SK-N-SH (cell line): Measurements from ENCODE around the gene ANAPC5. TPM values are rescaled to one million over a fixed set of nuclear protein-coding genes. Genes with fewer than 3 reads are reported as not detected.

Experiments used
- CTCF ChIA-PET: fragments of 300-600, 350-600 bp; formaldehyde crosslinking; extraction: SDS; loops from one replicate; lab custom pipeline; 2021; lab: Yijun Ruan, JAX
- POLR2A ChIA-PET: fragments of 350-600 bp; sonication (Branson Sonifier 250); formaldehyde crosslinking; extraction: SDS; loops from one replicate; lab custom pipeline; 2020; ENCODE audit warnings: antibody characterized with exemption, inconsistent platforms; lab: Yijun Ruan, JAX
- DNase-seq: peaks from one replicate; pipeline ENCODE4 v3.0.0; 2012
- H2AFZ ChIP-seq: fragments of 200-600 bp; sonication (generic); 2 replicates; pipeline ENCODE4 v1.8.1; 2016; ENCODE audit warnings: antibody characterized with exemption, mild to moderate bottlenecking, low read depth
- H3F3A ChIP-seq: fragments of 200-600 bp; sonication (generic); replicated peaks from 2 replicates; pipeline ENCODE3; 2016; ENCODE audit warnings: antibody characterized with exemption, mild to moderate bottlenecking; ENCODE audit not compliant: insufficient read depth
- H3K27ac ChIP-seq, 2 experiments: fragments of 200-500 bp in 1 of 2; fragments of 200-600 bp in 1 of 2; sonication (Bioruptor generic) in 1 of 2; sonication (generic), shearing (Covaris generic) in 1 of 2; 2 replicates each; pipeline versions ENCODE4 v1.5.1 to v1.6.1; 2014 to 2016; ENCODE audit warnings: low read depth in 2 of 2, inconsistent platforms in 1 of 2, low read length in 1 of 2, mild to moderate bottlenecking in 1 of 2, mixed read lengths in 1 of 2
- H3K27me3 ChIP-seq: fragments of 200-600 bp; sonication (generic), shearing (Covaris generic); 2 replicates; pipeline ENCODE4 v1.6.1; 2016; ENCODE audit warnings: mixed run types; ENCODE audit not compliant: insufficient read depth
- H3K36me3 ChIP-seq, 2 experiments: fragments of 200-500 bp in 1 of 2; fragments of 200-600 bp in 1 of 2; sonication (Bioruptor generic) in 1 of 2; sonication (generic) in 1 of 2; replicated peaks in 1 of 2; 2 replicates each; pipeline versions ENCODE3 to v1.5.1; 2014 to 2016; ENCODE audit warnings: low read length in 1 of 2, mild to moderate bottlenecking in 1 of 2; ENCODE audit not compliant: insufficient read depth in 2 of 2, control insufficient read depth in 1 of 2
- H3K4me1 ChIP-seq, 2 experiments: fragments of 200-500 bp in 1 of 2; fragments of 200-600 bp in 1 of 2; sonication (Bioruptor generic) in 1 of 2; sonication (generic), shearing (Covaris generic) in 1 of 2; 2 replicates each; pipeline versions ENCODE4 v1.5.1 to v1.6.1; 2014 to 2016; ENCODE audit warnings: low read depth in 1 of 2, low read length in 1 of 2, mixed run types in 1 of 2; ENCODE audit not compliant: insufficient read depth in 2 of 2, control insufficient read depth in 1 of 2
- H3K4me2 ChIP-seq: fragments of 200-600 bp; sonication (generic), shearing (Covaris generic); 2 replicates; pipeline ENCODE4 v1.6.1; 2017; ENCODE audit warnings: mixed run types
- H3K4me3 ChIP-seq, 2 experiments: fragments of 200-500 bp in 1 of 2; fragments of 200-600 bp in 1 of 2; sonication (Bioruptor generic) in 1 of 2; sonication (generic), shearing (Covaris generic) in 1 of 2; 2 replicates each; pipeline versions ENCODE4 v1.5.1 to v1.8.1; 2014 to 2016; ENCODE audit warnings: low read depth in 2 of 2, inconsistent platforms in 1 of 2, low read length in 1 of 2, mild to moderate bottlenecking in 1 of 2, mixed read lengths in 1 of 2, moderate library complexity in 1 of 2
- H3K79me2 ChIP-seq: fragments of 200-600 bp; sonication (generic); 2 replicates; pipeline ENCODE4 v1.8.1; 2017; ENCODE audit warnings: mild to moderate bottlenecking; ENCODE audit not compliant: insufficient read depth
- H3K9ac ChIP-seq: fragments of 200-600 bp; sonication (generic); 2 replicates; pipeline ENCODE4 v1.6.1; 2017; ENCODE audit warnings: mixed run types
- H3K9me2 ChIP-seq: fragments of 200-600 bp; sonication (generic); 2 replicates; pipeline ENCODE4 v1.6.1; 2017; ENCODE audit warnings: mixed run types
- H3K9me3 ChIP-seq: fragments of 200-600 bp; sonication (generic); 2 replicates; pipeline ENCODE4 v1.6.1; 2017; ENCODE audit warnings: mixed run types, mild to moderate bottlenecking, moderate library complexity
- H4K20me1 ChIP-seq: fragments of 200-600 bp; sonication (generic); 2 replicates; pipeline ENCODE4 v1.6.1; 2017; ENCODE audit warnings: mild to moderate bottlenecking, mixed run types; ENCODE audit not compliant: insufficient read depth
- EZH2phosphoT487 ChIP-seq: fragments of 200-600 bp; sonication (generic); IDR thresholded peaks from 2 replicates; pipeline ENCODE4 v1.6.1; 2017; ENCODE audit warnings: low read depth, mixed run types, mild to moderate bottlenecking, antibody characterized with exemption, moderate library complexity, borderline replicate concordance
- FOXM1 ChIP-seq: IDR thresholded peaks from 2 replicates; pipeline ENCODE4 v1.4.0; 2012; ENCODE audit warnings: low read depth, mild to moderate bottlenecking
- GABPA ChIP-seq: IDR thresholded peaks from 2 replicates; pipeline ENCODE4 v1.4.0; 2012; ENCODE audit warnings: low read depth, mild to moderate bottlenecking
- GATA2 ChIP-seq: sonication (generic); formaldehyde crosslinking; IDR thresholded peaks from 2 replicates; pipeline ENCODE4 v1.5.0; 2020; ENCODE audit warnings: mild to moderate bottlenecking, missing genetic modification reagents
- JUND ChIP-seq: IDR thresholded peaks from 2 replicates; pipeline ENCODE4 v1.4.0; 2012
- RCOR1 ChIP-seq: fragments of 150-350 bp; IDR thresholded peaks from 2 replicates; pipeline ENCODE4 v1.6.1; 2017; ENCODE audit warnings: antibody characterized with exemption, low read length
- RFX5 ChIP-seq: IDR thresholded peaks from 2 replicates; pipeline ENCODE4 v1.6.1; 2012; ENCODE audit warnings: mild to moderate bottlenecking, improper control_type of control experiment, low read length
- RXRA ChIP-seq: IDR thresholded peaks from 2 replicates; pipeline ENCODE4 v1.4.0; 2012; ENCODE audit warnings: low read depth, mild to moderate bottlenecking, borderline replicate concordance
- SIN3A ChIP-seq: IDR thresholded peaks from 2 replicates; pipeline ENCODE4 v1.6.1; 2012; ENCODE audit warnings: low read depth, mild to moderate bottlenecking, low read length, moderate library complexity, borderline replicate concordance
- TAF1 ChIP-seq: IDR thresholded peaks from 2 replicates; pipeline ENCODE4 v1.6.1; 2012; ENCODE audit warnings: low read depth, mild to moderate bottlenecking, low read length, moderate library complexity, borderline replicate concordance
- TEAD4 ChIP-seq: IDR thresholded peaks from 2 replicates; pipeline ENCODE4 v1.4.0; 2012; ENCODE audit warnings: mild to moderate bottlenecking, borderline replicate concordance; ENCODE audit not compliant: insufficient read depth
- YY1 ChIP-seq: IDR thresholded peaks from 2 replicates; pipeline ENCODE4 v1.4.0; 2012; ENCODE audit warnings: low read depth, mild to moderate bottlenecking
- WGBS: methylation state at CpG from one replicate; pipeline ENCODE4 v1.1.6; 2017; ENCODE audit warnings: low lambda C conversion rate; 5-methylcytosine and 5-hydroxymethylcytosine counted together
- polyA plus RNA-seq, 3 experiments: library from polyadenylated mRNA; depleted of rRNA; stranded (reverse); fragments of >200 nt; gene quantifications; 2 replicates each; pipeline ENCODE4 v1.2.3, GENCODE V29; 2012
- TF ChIP-seq, protein P1 (sequence below): IDR thresholded peaks from 2 replicates; pipeline ENCODE4; 2012
- TF ChIP-seq, protein P2 (sequence below): IDR thresholded peaks from 2 replicates; pipeline ENCODE4 v1.4.0; 2012; ENCODE audit warnings: low read depth, borderline replicate concordance
- TF ChIP-seq, protein P3 (sequence below): fragments of 200-600 bp; sonication (generic); IDR thresholded peaks from 2 replicates; pipeline ENCODE4 v1.6.1; 2017; ENCODE audit warnings: antibody characterized with exemption, mild to moderate bottlenecking, moderate library complexity
- TF ChIP-seq, protein P4 (sequence below): IDR thresholded peaks from 2 replicates; pipeline ENCODE4 v1.6.1; 2012; ENCODE audit warnings: mild to moderate bottlenecking, low read depth, low read length, moderate library complexity

The ANAPC5 gene
- polyA plus RNA-seq, 1 of the 3 experiments (the other 2 are of a cell fraction), result 110 TPM

DNA sequence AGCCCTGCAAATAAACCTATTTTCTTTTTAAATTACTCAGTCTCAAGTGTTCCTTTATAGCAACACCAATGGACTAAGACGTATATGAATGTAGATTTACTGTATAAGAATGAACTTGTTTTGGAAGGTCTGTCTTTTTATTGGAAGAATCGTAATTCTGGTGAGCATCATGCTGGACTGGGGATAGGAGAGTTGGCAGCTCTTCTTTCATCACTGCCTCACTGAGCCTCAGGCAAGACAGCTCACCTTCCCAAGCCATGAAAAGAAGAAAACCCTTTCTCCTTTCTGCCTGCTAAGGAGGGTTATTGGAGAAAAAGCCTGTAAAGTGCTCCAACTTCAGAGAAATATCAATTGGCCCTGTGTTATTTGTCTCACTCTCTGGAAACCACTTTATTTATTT, 38.6 kb upstream of the ANAPC5 start:
- Histone ChIP-seq H3K9ac (no peak overlapping the region), H3K4me2 (no peak overlapping the region), H3K4me1 (peaks cover 0 to 5% of the 10 kb centered on the region in 2 experiments; a peak in 2 of 4 replicates), H3K27me3 (no peaks in the 10 kb centered on the region), H2AFZ (no peak overlapping the region), H3K9me3 (no peaks in the 10 kb centered on the region), H3F3A (peaks cover 6% of the 10 kb centered on the region), H4K20me1 (no peaks in the 10 kb centered on the region), H3K9me2 (no peaks in the 10 kb centered on the region), H3K36me3 (no peaks in the 10 kb centered on the region), H3K79me2 (no peaks in the 10 kb centered on the region), H3K27ac (no peak overlapping the region), H3K4me3 (no peak overlapping the region)
- CTCF ChIA-PET, result interaction anchor here (1.2 kb wide), 1 partner anchor 52 kb away, joined by 7 read pairs; no protein-coding TSS in a partner anchor
- no peak for DNase-seq
- POLR2A ChIA-PET, result interaction anchor here (0.7 to 2.1 kb wide), 2 partner anchors 10 to 38 kb away, joined by 5 to 8 read pairs; partner anchors contain the start of genes ANAPC5 and RNF34
- 95% methylated on average over 2 of the region's 2 CpGs for WGBS
- TF ChIP-seq JUND (no peak), YY1 (no peak), FOXM1 (no peak), GABPA (no peak), EZH2phosphoT487 (no peak), TAF1 (no peak), RCOR1 (no peak), GATA2 (no peak), SIN3A (no peak), RFX5 (no peak), TEAD4 (no peak), RXRA (no peak)
- TF ChIP-seq, protein P1, sequence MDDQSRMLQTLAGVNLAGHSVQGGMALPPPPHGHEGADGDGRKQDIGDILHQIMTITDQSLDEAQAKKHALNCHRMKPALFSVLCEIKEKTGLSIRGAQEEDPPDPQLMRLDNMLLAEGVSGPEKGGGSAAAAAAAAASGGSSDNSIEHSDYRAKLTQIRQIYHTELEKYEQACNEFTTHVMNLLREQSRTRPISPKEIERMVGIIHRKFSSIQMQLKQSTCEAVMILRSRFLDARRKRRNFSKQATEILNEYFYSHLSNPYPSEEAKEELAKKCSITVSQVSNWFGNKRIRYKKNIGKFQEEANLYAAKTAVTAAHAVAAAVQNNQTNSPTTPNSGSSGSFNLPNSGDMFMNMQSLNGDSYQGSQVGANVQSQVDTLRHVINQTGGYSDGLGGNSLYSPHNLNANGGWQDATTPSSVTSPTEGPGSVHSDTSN, result no peak
- TF ChIP-seq, protein P2, sequence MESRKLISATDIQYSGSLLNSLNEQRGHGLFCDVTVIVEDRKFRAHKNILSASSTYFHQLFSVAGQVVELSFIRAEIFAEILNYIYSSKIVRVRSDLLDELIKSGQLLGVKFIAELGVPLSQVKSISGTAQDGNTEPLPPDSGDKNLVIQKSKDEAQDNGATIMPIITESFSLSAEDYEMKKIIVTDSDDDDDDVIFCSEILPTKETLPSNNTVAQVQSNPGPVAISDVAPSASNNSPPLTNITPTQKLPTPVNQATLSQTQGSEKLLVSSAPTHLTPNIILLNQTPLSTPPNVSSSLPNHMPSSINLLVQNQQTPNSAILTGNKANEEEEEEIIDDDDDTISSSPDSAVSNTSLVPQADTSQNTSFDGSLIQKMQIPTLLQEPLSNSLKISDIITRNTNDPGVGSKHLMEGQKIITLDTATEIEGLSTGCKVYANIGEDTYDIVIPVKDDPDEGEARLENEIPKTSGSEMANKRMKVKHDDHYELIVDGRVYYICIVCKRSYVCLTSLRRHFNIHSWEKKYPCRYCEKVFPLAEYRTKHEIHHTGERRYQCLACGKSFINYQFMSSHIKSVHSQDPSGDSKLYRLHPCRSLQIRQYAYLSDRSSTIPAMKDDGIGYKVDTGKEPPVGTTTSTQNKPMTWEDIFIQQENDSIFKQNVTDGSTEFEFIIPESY, result no peak
- TF ChIP-seq, protein P3, sequence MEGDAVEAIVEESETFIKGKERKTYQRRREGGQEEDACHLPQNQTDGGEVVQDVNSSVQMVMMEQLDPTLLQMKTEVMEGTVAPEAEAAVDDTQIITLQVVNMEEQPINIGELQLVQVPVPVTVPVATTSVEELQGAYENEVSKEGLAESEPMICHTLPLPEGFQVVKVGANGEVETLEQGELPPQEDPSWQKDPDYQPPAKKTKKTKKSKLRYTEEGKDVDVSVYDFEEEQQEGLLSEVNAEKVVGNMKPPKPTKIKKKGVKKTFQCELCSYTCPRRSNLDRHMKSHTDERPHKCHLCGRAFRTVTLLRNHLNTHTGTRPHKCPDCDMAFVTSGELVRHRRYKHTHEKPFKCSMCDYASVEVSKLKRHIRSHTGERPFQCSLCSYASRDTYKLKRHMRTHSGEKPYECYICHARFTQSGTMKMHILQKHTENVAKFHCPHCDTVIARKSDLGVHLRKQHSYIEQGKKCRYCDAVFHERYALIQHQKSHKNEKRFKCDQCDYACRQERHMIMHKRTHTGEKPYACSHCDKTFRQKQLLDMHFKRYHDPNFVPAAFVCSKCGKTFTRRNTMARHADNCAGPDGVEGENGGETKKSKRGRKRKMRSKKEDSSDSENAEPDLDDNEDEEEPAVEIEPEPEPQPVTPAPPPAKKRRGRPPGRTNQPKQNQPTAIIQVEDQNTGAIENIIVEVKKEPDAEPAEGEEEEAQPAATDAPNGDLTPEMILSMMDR, result no peak
- TF ChIP-seq, protein P4, sequence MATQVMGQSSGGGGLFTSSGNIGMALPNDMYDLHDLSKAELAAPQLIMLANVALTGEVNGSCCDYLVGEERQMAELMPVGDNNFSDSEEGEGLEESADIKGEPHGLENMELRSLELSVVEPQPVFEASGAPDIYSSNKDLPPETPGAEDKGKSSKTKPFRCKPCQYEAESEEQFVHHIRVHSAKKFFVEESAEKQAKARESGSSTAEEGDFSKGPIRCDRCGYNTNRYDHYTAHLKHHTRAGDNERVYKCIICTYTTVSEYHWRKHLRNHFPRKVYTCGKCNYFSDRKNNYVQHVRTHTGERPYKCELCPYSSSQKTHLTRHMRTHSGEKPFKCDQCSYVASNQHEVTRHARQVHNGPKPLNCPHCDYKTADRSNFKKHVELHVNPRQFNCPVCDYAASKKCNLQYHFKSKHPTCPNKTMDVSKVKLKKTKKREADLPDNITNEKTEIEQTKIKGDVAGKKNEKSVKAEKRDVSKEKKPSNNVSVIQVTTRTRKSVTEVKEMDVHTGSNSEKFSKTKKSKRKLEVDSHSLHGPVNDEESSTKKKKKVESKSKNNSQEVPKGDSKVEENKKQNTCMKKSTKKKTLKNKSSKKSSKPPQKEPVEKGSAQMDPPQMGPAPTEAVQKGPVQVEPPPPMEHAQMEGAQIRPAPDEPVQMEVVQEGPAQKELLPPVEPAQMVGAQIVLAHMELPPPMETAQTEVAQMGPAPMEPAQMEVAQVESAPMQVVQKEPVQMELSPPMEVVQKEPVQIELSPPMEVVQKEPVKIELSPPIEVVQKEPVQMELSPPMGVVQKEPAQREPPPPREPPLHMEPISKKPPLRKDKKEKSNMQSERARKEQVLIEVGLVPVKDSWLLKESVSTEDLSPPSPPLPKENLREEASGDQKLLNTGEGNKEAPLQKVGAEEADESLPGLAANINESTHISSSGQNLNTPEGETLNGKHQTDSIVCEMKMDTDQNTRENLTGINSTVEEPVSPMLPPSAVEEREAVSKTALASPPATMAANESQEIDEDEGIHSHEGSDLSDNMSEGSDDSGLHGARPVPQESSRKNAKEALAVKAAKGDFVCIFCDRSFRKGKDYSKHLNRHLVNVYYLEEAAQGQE, result no peak
